NCI-H2196 (cell line): ENCODE data around the gene NIPA2.

Experiments
- DNase-seq: peaks from one replicate; lab custom pipeline; 2025; ENCODE audit not compliant: unreplicated experiment; lab: John Stamatoyannopoulos, UW

The NIPA2 gene

DNA sequence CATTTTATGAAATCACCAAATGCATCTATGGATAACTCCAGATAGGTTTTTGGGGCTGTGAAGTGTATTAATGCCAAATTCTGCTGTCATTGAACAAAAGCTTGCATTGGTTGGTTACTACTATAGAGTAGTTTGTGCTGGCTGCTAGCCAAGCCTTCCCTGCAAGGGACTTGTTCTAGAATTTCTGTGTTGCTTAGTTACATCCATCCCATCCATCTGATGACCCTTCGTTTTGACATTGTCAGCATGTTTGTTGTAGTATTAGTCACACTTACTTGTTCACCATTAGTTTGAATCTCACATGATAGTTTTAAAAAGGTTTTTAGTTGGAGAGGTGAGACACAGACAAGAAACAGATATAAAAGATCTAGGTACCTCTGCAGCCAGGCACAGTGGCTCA lies 7.0 kb upstream of the NIPA2 start:
- DNase-seq: peak; percentile 15

DNA sequence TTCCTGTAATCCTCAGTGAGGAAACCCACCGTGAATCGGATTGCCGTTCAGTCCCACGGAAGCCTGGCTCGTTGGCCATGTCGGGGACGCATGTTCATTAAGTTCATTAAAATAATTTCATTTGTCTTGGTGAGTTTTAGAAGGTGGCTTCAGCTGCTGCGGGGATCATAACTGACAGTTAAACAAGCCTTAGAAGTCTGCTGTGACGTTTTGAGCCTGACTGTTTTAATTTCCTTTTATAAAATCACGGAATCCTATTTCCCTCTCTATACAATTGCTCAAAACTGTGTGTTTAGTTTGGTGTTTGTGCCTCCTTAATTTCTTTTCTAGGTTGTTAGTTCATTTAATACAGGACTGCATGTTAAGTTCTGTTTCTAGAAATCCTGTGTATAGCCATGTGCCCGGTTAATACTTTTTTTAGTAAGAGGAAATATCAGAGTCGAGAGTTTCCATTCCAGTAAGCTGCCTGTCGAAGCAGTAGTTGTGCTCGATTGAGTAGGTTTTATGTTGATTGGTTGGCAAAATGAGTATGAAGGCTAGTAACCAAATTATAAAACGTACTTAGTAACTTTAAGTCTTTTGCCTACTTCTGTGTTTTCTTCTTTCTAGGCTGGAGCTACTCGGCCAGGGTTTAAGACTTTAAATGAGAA lies 705 bp downstream of the NIPA2 start:
- DNase-seq: no peak

DNA sequence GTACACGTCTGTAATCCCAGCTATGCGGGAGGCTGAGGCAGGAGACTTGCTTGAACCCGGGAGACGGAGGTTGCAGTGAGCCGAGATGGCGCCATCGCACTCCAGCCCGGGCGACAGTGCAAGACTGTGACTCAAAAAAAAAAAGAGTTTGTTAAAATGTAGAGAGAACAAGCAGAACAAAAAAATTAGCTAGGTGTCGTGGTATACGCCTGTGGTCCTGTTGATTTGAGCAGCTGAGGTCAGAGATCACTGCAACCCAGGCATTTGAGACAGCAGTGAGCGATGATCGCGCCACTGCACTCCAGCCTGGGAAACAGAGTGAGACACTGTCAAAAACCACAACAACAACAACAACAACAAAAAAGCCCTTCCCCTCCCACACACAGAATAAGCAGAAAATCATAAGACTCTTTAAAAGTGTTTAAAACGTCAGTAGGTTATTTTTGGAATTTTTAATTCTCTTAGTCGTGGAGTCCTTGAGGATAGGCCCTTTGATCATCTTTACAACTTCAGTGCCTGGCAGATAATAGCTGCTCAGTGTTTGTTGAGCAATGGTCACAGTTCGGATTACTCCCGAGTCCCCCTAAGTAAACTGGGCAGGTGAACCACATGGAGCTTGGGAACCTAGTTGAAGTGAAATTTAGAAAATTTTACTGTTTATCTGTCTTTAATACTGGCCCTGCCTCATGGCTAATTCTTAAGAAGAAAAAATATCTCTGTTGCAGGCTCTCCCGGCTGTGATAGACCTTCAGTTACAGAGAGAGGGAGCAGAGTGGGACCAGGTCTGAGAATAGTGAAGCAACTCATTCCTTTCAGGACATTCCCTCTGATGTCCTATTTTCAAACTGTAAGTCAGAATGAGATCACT lies 6.2 kb downstream of the NIPA2 start:
- DNase-seq: no peak

DNA sequence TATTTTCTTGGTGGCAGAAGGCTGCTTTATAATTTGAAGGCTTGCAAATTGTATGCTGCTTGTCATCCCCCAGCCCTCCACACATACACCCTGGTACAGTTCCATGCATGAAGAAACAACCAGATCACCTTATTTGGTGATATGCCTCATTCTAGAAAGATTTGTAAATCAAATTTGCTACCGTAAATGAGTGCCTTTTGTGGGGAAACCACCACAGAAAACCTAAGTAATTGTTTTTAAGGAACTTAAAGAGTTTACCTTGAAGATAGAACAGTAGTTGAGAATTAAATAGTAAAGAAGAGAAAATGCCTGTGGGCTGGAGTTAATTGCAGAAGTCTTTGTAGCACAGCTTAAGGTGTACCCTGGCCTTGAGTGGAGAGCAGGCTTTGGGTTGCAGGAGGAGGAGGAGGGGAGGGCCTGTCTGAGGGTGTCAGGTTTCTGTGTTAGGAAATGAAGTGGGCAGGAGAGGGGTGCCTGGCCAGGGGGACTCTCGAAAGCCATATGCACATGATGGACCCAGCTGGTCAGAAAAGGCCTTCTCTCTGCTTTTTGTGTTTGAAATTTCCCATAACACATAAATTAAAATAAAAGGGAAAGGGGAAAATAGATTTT lies 6.9 kb downstream of the NIPA2 start:
- DNase-seq: no peak

DNA sequence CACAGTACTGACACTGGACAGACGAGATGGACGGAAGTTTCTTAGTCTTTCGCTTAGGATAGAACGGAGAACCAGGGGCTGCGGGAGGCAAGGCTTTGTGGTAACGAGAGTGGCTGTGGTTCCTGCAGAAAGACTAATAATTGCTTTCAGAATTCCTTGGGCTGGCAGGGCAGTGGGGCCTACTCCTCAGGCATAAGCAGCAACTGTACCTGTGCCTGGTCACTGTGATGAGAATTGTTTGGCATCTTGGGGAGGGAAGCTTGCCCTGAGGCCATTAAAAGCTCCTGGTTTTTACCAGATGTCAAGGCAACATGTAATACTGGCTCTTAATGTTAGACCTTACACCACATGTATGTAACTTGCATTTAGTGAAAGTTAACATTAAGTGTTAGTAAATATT lies 7.6 kb downstream of the NIPA2 start:
- no peak for DNase-seq

DNA sequence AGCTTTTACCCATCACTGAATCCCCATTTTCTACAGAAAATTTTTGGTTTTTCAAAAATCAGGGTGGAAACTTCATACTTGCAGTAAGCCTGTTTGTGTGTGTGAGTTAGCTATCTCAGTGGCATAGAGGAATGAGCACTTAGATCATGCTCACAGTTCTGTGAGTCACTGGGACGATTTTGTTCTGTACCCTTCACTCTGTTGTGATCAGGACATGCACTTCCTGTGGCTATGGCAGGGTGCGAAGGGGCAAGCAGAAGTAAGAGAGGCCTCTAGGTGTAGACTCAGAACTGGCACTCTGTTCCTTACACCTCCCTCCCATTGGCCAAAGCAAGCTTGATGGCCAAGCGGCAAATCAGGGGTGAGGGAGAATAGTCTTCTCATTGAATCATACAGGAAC lies 11.6 kb downstream of the NIPA2 start:
- no peak for DNase-seq

DNA sequence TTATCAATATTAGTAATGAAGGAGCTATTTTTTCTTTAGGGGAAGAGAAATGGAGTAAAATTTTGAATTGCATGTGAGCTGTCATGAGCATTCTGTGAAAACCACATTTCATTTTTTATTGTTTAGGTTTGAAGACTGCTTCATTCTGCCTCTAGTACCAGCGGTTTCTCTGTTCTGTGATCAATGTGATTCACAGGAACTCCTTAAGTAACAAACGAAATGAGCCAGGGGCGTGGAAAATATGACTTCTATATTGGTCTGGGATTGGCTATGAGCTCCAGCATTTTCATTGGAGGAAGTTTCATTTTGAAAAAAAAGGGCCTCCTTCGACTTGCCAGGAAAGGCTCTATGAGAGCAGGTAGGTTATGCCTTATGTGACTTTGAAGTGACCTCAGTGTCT lies 13.0 kb downstream of the NIPA2 start:
- no peak for DNase-seq

DNA sequence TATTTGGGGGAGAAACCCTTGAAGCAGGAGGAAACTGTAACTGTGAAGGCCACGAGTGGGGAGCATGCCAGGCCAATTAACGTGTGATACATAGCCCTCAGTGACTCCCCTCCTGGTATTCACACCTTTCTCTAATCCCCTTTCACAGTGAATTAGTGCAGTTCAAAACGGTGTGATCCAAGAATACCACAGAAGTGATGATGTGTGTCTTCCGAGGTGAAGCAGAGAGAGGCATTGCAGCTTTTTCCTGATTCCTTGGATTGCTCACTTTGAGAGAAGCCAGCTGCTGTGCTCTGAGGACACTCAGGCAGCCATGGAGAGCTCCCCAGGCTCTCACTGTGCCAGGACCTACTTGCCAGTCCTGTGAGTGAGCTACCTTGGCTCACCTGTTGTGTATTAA lies 17.3 kb downstream of the NIPA2 start:
- no peak for DNase-seq

DNA sequence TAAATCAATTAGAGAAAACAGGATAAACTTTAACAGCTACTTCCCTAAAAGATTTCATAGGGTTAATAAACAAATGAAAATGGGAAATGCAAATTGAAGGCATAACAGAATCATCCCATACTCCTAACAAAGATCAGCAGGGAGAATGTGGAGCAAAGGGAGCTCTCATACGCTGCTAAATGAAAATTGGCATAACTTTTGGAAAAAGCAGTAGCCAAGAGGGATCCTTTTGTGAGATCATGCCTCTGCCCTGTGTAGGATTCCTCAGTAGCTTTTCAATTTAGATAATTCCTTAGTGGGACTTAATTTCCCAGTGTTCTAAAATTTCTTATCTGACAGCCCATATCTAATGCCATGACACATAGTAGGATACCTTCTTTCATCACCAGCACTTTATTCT lies 18.2 kb downstream of the NIPA2 start:
- DNase-seq: no peak

DNA sequence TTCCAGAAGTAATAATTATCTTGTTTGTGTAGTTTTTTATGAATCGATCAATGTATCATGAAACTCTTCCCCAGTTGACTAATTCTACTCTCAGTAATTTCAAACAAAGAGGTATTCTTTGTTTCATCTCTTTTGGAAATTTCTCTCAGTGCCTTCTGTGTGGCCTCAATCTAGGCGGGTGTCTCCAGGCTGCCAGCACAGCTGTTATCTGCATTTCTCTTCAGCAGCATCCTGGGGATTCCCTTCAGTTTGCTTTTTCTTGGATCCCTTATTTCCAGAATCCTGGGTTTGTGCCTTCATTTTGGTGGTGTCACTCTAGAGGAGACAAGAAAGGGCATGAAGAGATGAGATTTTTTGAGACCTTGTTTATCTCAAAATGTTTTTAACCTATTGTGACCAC lies 22.7 kb downstream of the NIPA2 start:
- DNase-seq: no peak

DNA sequence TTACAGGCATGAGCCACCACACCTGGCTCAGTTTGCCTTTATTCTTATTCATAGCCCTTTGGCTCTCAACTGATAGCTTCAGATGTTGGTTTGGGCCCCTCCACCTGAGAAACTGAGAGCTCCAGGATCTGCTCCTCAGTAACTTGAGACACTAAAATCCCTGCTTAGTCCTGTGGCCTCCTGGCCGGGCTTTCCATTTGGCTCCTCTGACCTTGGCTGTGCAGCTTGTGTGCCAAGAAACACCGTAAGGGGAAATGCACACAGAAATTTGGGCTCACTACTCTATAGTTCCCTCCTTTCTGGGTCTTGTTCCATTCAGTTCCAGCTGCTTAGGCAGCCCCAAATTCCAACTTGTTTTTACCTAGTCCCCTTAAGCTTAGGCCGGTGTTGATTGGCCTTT lies 24.9 kb downstream of the NIPA2 start:
- no peak for DNase-seq

DNA sequence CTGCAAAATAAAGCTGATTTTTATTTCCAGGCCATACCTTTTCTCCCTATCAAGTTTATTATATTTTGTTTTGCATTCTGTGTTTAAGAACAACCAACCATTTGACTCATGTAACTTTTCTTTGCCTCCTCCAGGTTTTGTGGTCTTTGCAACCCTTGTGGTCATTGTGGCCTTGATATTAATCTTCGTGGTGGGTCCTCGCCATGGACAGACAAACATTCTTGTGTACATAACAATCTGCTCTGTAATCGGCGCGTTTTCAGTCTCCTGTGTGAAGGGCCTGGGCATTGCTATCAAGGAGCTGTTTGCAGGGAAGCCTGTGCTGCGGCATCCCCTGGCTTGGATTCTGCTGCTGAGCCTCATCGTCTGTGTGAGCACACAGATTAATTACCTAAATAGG lies 27.6 kb downstream of the NIPA2 start:
- DNase-seq: no peak

DNA sequence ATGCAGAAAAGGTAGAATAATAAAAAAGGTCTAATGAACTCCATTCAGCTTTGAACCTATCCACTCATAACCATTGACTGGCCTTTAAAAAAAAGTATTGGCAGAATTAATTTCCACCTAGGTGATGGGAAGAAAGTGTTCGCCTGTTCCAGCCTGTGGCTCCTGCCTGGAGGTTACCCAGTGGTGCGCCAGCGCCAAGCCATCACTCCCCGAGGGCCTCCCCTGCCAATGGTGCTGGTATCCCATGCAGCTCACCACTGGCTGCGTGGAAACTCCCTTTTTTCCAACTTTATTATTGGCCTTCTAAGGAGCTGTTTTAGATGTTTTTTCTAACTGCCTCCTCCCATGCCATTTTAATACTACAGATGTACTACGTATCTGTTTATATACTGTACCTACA lies 29.4 kb downstream of the NIPA2 start:
- DNase-seq: no peak

DNA sequence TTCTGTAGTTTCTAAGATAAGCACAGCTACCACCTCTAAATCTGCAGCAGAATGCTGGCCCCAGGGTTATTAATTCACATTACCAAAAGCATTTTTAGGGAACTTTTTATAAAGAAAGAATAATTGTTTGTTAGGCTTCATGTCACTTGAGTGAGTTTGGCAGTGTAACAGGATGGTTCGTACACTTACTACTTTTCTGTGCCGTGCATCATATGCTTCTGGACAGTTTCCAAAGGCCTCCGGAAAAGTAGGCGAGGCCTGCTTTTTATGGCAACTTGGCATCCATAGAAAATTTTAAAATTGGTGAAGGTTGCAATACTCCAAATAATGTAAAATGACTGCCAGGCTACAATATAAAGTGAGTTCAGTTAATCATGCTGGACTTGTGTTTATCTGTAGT lies 30.0 kb downstream of the NIPA2 start:
- DNase-seq: no peak

DNA sequence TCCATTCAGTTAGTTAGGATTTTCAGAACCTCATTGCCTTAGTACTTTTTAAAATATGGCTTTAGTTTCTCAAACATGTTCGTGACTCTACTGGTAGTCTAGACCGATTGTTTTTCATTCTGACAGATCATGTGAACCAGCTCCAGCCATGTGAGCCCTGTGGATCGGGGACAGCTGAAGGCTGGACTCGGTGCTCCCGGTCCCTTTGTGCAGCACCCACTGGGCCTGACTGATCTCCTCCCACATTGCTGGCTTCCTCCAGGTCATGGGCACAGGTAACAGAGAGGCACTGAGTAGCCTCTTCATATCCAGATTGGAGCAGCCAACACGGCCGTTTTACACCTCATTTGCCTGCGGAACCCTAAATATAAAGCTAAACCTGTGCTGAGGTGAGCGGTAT lies 30.5 kb downstream of the NIPA2 start:
- no peak for DNase-seq

DNA sequence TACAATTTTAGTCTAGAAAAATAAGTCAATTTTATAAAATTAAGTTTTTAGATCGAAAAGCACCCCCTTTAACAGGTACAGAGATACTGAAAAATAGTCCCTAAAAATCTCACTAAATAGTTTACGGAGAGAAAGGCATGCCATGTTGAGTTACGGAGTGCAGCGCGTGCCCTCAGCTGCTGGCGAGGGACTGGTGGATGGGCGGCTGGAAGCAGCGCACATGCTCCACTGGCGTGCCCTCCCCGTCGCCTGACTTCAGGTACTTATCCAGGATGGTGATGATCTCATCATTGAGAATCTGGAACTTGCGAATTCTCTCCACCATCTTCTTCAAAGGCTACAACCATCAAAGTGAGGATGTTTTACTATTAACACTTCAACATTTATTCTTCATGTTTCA lies 31.4 kb downstream of the NIPA2 start:
- no peak for DNase-seq

DNA sequence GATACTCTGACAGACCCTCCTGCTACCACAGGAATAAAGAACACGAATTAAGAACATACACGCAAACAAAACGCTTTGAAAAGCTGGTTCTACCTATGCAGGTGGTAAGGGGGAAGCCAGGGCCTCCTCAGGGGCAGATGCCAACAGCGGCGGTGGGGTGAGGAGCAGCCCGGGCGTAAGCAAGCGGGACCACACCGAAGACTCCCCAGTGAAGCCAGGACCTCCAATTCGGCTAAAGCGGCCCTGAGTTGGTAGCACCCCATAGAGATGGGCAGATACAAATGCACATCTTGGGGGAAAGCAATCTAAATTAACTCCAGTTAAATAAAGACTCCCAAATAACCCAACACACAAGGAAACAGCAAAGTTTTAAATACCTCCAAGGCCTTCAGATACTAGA lies 32.4 kb downstream of the NIPA2 start:
- DNase-seq: no peak

DNA sequence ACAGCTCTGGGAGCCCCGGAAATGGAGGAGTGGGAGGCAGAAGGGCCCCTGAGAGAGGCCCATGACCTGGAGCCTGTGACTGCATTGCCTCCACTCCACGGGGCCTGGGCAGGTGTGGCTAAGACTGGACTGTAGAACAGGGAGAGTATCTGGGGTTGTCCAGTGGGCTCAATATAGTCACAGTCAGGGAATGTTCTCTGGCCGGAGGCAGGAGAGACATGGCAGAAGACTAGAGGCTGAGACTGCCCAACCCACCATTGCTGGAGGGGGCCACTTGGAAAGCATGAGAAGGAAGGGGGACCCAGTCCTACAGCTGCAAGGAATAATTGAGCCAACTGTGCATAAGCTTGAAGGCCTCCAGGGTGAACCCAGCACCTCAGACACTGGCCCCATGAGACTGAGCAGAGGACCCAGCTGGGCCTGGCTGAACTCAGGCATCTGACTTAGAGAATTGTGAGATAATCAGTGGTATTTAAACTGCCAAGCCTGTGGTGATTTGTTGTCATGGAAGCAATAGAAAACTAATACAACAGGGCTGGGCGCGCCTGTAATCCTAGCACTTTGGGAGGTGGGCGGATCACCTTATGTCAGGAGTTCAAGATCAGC lies 33.1 kb downstream of the NIPA2 start:
- no peak for DNase-seq

DNA sequence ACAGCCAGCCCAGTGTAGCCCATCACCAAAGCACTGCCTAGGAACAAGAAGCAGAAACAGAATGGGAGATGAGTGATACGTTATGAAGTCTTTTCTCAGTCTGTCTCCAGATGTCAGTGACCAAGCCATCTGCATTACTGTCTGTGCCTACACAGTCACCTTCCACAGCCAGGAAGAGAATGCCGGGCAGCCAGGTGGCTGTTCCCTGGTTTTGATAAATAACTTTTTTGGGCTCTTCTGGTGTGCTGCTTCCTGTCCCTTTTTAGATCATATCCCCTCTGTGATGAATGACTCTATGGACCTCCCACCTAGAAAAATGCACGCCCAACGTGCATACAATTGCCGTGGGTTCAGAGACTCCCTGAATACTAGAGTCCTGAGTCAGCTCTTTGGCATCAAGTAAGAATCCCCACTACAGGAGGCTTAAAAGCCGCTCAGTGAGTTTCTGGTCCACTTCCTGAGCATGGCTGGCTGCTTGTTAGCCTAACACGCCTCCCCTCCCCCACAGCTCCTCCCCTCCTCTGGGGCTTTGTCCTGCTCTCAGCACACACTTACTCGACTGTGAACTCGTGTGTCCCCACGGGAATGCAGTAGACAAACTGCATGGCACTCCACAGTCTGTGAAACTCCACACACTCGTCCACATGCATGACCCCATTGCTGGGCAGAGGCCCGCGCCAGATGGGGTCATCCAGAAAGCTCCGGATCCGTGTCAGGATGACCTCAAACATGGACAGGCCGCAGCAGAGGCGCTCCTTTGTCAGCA lies 34.7 kb downstream of the NIPA2 start:
- no peak for DNase-seq

DNA sequence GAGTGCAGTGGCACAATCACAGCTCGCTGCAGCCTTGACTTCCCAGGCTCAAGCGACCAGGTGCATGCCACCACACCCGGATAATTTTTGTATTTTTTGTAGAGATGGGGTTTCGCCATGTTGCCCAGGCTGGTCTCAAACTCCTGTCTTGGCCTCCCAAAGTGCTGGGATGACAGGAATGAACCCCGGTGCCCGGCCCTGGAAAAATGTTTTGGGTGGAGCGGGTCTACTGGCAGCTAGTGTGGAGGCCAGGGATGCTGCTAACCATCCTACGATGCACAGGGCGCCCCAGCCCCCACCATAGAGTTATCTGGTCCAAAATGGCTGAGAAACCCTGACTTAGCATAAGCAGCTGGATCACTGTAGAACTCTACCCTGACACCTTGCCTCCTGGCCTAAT lies 35.4 kb downstream of the NIPA2 start:
- no peak for DNase-seq

DNA sequence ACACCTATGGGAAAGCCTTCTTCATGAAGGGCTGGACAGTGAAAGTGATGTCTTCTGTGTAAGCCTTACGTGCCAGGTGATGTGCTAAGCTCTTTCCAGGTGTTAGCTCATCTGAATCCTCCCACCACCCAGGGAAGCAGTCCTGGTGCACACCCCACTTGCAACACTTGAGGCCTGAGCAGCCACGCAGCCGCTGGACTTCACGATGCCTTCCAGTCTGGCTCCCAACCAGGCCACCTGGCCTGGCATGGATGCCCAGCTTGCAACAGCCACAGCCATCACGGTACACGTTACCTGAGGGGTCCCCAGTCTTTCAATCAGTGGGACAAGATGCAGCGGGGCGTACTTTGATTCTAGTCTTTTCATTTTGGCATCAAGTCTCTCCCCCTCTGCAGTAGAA lies 35.8 kb downstream of the NIPA2 start:
- DNase-seq: no peak
